ENCODE results near the gene CCDC71L.

Gene CCDC71L

GRCh38 chr7:106623315-106623660 is 37.7 kb downstream of the CCDC71L start:
- no peak for DNase-seq

- no peak for DNase-seq
Observed at GRCh38 chr7:106622654-106623314, 38.2 kb downstream of the CCDC71L start.

- DNase-seq: no peak
Observed at GRCh38 chr7:106621393-106622132, 39.4 kb downstream of the CCDC71L start.

DNA sequence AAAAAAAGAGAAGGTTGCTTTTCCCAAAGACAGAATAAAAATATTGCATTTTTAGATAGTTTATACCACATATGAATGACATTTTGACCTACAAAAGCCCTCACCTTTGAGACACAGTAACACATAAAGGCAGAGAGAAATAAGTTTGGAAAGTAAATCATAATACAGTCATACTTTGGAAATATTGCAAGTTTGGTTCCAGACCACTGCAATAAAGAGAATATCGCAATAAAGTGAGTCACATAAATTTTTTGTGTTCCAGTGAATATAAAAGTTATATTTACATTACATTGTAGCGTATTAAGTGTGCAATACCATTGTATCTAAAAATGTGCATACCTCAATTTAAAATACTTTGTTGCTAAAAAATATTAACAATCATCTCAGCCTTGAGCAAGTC is 40.3 kb downstream of the CCDC71L start:
- no peak for DNase-seq

- DNase-seq: no peak
Observed at GRCh38 chr7:106620034-106620433, 40.9 kb downstream of the CCDC71L start.

- no peak for DNase-seq
Observed at GRCh38 chr7:106619213-106619612, 41.7 kb downstream of the CCDC71L start.

GRCh38 chr7:106618480-106618879 is 42.5 kb downstream of the CCDC71L start:
- DNase-seq: no peak

DNA sequence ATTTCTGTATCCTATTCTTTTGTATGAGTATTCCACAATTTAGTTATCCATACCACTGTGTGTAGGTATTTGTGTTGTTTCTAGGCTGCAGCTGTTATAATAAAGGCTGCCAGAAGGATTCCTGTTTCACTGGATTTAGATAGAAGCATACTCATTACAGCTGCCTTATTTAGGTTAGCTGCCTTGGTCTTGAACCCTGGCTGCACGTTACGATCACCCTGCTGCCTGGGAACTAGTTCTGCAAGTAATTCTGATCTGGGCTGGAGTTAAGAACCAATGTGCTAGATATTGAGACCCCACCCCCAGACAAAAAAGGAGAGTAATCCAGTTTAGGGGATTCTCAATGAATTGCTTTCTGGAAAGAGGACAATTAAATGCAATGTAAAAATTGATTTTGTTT is 43.1 kb downstream of the CCDC71L start:
- DNase-seq: no peak

GRCh38 chr7:106616708-106617051 is 44.3 kb downstream of the CCDC71L start:
- DNase-seq: no peak

DNA sequence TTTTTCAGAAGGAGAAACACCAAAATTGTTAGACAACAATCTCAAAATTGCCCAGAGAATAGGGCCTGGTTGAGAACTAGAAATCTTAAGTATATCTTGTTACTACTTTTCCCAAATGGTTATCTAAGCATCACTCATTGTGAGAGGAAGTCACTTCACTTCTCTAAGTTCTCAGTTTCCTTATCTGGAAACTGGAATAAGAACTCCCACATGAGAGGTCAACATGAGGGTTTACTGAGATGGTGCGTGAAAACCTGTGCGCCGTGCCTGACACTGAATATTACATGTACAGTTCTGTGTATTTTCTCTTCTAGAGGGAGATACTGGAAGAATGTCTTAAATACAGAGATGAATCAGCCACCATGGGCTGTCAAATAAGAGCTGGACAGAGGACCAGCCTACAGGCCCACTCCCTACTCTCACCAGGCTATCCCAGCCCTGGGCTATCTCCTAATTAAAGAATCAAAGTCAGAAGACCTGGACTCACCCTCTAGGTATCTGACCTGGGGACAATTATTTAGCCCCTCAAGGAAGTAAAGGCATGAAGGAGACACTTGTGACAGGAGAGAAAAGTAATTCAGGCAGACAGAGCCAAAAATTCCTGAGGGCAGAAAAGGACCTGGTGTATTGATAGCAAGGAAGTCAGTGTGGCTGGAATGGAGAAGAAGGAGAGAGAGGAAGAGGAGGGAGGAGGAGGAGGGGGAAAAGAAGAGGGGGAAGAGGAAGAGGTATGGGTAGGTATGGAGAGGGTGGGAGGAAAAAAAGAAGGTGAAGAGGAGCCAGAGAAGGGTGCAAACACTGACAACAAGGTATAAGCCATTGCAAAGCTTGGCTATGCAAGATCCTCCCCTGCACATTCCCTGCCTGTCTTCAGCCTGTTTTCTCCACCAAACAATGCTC is 44.9 kb downstream of the CCDC71L start:
- no peak for DNase-seq

- no peak for DNase-seq
Observed at GRCh38 chr7:106614751-106615150, 46.2 kb downstream of the CCDC71L start.

- no peak for DNase-seq
Observed at GRCh38 chr7:106613848-106614560, 47.0 kb downstream of the CCDC71L start.

DNA sequence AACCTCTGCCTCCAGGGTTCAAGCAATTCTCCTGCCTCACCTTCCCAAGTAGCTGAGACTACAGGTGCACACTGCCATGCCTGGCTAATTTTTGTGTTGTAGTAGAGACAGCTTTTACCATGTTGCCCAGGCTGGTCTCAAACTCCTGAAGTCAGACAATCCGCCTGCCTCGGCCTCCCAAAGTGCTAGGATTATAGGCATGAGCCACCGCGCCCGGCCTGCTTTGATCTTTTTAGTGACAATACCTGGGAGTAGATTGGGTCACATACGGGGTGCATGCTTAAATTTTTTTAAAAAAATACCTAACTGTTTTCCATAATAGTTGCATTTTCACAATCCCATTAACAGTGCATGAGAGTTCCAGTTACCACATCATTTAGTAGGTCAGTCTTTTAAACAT is 47.7 kb downstream of the CCDC71L start:
- no peak for DNase-seq

DNA sequence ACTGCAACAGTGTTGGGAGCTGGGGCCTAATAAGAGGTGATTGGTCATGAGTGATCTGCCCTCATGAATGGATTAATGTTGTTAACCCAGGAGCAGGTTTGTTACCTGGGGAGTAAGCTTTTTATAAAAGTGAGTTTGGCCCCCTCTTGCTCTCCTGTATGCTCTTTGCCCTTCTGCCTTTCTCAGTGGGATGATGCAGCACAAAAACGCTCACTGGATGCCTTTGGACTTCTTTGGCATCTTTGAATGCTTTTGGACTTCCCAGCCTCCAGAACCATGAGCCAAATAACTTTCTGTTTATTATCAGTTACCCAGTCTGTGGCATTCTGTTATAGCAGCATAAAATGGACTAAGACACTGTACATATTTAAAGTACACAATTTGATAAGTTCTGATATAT is 48.5 kb downstream of the CCDC71L start:
- no peak for DNase-seq

DNA sequence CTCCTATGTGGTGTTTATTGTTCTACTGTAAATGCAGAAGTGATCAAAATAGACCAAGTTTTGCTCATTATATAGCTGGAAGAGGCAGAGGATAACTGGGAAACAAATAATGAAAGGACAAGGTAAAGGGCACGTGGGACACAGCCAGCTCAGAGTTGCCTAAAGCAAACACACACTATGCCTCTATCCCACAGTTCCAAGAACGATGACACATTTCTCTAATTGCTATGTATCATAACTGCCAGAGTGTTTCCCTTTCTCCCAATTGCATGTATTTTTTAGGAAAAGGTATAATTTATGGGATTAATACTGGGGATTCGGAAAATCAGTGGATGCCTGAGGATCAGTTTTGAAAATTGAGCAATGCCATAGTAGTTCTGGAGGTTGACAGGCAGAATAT is 49.0 kb downstream of the CCDC71L start:
- no peak for DNase-seq

GRCh38 chr7:106610996-106611886 is 49.7 kb downstream of the CCDC71L start:
- DNase-seq: no peak

DNA sequence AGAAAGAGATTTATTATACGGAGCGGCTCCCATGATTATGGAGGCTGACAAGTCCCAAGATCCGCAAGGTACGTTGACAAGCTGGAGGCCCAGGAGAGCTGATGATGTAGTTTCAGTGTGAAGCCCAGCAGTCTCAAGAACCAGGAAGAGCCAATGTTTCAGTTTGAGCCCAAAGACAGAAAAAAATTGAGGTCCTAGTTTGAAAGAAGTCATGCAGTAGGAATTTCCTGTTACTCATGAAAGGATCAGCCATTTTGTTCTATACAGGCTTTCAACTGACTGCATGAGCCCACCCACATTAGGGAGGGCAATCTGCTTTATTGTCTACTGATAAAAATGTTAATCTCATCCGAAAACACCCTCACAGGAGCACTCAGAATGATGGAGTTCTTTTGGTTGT is 51.5 kb downstream of the CCDC71L start:
- no peak for DNase-seq

GRCh38 chr7:106608661-106609060 is 52.3 kb downstream of the CCDC71L start:
- no peak for DNase-seq

Data from stimulated activated CD4-positive, alpha-beta T cell treated with anti-CD3 and anti-CD28 coated beads, Interleukin-15, amount 100 ng/mL, for 24 hours (primary cell).